Activated T-cell treated with anti-CD3 and anti-CD28 coated beads for 4 hours (primary cell): Measurements from ENCODE around the gene EFHB.
"Not testable (repeated sequence)": the region's sequence is repeated elsewhere in the genome, so short reads cannot be mapped to it uniquely, and the experiment has no call there.

Source experiments
- DNase-seq: peaks from one replicate; pipeline ENCODE4 v3.0.0-alpha.2; 2020

The EFHB gene

DNA sequence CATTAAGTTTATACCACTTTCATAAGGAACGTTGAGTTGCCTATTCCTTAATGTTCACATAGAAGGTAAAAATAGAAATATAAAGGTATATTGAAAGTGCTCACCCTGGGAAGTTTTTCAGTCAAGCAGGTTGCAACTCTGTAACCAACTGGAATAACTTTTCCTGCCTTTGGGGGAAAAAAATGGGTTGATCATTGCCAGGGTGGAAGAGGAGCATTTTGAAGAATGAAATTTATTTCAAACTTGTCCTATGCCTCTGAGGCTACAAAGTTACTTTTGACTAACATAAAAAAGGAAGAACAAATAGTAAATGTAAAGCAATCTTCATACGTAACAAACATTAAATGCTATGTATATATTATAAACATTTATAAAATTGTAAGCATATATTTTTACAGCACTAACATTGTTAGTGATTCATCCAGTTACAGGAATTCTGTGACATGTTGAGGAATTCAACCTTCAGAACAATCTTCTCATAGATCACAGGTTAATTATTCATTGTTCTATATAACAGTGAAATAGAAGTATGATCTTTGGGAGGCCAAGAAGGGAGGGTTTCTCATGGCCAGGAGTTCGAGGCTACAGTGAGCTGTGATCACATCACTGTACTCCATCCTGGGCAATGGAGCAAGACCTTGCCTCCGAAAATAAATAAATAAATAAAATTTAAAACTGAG, 13.5 kb downstream of the EFHB start:
- no peak for DNase-seq

DNA sequence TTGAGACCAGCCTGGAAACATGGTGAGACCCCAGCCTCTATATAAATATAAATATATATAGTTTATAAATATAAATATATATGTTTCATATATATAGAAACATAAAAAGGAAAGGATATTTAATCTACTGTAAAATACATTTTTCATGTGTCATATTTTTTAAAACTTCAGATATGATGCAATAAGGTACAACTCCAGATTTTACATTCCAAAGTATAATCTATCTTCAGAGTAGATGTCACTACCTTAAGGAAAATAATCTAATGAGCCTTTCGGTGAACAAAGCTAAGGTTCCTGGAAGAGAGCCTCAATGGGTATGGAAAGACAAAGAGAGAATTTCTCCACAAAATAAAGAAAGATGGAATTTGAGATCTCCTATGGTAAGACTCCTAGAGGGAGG, 16.9 kb downstream of the EFHB start:
- DNase-seq, result no peak

DNA sequence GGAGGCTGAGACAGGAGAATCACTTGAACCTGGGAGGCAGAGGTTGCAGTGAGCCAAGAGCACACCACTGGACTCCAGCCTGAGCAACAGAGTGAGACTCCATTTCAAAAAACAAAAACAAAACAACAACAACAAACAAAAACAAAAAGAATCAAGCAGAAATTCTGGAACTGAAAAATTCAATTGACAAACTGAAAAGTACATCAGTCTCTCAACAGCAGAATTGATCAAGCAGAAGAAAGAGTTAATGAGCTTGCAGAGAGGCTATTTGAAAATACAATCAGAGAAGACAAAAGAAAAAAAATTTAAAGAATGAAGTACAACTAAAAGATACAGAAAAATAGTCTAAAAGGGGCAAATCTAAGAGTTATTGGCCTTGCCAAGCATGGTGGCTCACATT, 22.6 kb downstream of the EFHB start:
- DNase-seq, result no peak

- no peak for DNase-seq
Measured at GRCh38 chr3:19907523-19907922, 26.5 kb downstream of the EFHB start.

DNA sequence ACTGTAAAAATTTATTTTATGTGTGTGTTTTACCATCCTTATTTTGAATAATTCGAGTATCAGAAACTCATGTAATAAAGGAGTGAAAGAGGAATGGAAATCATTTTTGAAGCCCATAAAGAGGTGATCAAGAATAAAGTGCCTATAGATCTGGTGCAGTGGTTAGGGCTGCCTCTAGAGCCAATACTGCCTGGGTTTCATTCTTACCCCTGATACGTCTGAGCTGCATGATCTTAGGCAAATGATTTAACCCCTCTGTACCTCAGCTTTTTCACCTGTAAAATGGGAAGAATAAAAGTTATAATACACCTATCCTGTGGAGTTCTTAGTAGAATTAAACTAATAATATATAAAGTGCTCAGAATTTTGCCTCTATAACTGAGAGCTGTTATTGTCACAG, 30.4 kb downstream of the EFHB start:
- DNase-seq, result no peak

GRCh38 chr3:19901918-19902317, 32.1 kb downstream of the EFHB start:
- DNase-seq, result no peak

- no peak for DNase-seq
Measured at GRCh38 chr3:19901337-19901736, 32.7 kb downstream of the EFHB start.

DNA sequence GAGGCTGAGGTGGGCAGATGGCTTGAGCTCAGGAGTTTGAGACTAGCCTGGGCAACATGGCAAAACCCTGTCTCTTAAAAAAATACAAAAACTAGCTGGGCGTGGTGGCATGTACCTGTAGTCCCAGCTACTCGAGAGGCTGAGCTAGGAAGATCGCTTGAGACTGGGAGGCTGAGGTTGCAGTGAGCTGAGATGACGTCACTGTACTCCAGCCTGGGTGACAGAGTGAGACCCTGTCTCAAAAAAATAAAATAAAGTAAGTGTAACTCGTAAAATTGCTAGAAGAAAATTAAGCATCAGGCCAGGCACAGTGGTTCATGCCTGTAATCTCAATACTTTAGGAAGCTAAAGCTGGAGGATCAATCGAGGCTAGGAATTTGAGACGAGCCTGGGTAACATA, 34.2 kb downstream of the EFHB start:
- not testable (repeated sequence) for DNase-seq

GRCh38 chr3:19899264-19899663, 34.8 kb downstream of the EFHB start:
- DNase-seq, result no peak

- no peak for DNase-seq
Measured at GRCh38 chr3:19898721-19899120, 35.3 kb downstream of the EFHB start.

- DNase-seq, result no peak
Measured at GRCh38 chr3:19891740-19892139, 42.3 kb downstream of the EFHB start.

DNA sequence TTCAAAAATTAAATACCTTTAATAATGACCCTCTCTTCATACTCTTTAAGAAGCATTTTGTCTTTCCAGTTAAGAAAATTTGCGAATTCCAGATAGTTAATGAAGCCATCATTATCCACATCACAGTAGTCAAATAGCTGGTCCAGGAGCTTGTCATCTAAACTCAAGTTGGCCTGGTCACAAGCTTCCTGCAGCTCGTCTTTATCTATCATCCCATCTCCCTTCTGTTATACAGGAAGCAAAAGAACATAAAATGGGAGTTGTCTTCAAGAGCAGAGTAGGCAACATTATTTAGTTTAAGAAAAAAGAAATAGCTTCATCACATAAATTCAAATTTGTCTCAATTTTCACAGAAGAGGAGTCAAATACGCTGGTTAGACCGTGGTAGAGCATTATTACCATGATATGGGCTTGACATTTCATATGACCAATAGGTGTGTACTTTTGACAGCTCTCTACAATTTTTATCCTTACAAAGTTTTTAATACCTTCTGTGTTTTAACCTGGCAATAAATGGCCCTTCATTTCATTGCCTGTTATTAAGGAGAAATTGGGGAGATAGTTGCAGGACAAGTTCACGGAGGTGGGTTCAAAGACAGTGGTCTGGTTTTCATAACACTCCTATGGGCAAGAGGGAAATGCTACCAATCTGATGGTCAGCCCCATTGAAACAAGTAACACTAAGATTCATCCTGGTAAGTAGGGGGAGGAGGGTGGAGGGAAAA, 45.4 kb downstream of the EFHB start:
- DNase-seq, result no peak

DNA sequence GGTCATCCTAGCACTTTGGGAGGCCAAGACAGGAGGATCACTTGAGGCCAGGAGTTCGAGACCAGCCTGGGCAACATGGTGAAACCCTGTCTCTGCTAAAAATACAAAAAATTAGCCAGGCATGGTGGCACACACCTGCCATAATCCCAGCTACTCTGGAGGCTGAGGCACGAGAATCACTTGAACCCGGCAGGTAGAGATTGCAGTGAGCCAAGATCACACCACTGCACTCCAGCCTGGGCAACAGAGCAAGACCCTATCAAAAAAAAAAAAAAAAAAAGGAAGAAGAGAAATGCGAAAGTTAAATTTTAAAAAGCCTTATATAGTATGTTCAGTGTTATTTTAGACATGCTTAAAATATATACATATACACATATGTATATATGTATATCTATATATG, 46.9 kb downstream of the EFHB start:
- not testable (repeated sequence) for DNase-seq

DNA sequence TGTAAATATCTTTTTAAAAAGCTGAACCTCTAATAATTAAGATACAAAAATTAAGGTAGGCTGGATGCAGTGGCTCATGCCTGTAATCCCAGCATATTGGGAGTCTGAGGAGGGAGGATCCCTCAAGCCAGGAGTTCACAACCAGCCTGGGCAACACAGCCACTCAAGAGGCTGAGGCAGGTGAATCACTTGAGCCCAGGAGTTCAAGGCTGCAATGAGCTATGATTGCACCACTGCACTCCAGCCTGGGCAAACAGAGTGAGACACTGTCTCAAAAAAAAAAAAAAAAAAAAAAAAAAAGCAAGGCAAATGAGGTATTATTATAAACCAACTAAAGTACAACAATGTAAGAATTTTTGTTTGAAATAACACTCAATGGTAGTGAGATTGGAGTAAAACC, 47.6 kb downstream of the EFHB start:
- DNase-seq, result no peak

DNA sequence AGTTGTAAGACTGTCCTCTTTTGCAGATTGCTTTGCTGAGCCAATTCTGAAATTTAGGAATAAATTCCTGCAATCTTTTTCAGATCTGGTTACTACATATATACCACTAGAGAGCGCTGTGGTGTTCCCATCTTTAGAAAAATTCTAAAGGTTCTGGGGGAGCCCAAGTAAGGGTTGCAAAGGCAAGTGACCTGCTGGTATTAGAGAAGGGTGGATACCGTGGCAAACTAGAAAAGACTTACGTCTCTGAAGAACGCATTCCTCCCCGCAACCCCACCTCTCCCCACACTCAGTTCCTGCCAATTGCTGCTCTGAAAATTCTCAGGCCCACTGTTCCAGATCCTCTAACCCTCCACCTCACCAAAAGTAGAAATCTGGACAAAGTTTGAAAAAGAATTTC, 48.5 kb downstream of the EFHB start:
- no peak for DNase-seq

DNA sequence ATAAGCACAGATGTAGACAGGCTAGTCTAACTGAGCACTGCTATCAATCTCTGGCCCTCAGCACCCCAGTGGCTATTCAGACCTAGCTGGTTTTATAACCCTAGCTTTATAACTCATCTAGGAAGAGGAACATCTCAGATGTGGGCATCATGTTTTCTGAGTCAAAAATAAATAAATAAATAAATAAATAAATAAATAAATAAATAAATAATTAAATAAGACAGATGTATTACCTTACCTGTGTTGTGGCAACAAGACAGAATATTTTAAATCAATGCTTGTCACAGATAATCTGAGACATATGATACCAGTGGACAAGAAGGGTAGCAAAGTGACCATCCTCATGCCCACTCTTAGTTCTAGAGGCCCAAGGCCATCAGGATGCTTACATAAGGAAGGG, 52.2 kb downstream of the EFHB start:
- DNase-seq, result no peak

DNA sequence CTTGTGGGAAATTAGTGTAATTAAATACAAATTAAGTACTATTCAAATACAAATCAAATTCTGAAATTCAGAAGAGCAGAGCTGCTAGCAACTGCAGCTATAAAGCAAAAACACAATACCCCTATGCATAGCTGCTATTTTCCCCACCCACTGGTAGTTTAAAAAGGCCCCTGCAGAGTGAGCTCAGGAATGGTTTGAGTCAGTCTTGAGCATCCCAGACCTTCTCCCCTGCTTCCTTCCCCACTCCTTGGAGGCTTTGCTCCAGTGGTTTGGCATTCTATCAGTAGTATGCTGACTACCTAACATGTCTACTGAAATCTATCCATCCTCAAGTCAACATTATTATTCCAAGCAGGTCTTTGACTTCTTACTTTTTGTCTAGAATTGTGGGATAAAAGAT, 53.0 kb downstream of the EFHB start:
- DNase-seq, result no peak

DNA sequence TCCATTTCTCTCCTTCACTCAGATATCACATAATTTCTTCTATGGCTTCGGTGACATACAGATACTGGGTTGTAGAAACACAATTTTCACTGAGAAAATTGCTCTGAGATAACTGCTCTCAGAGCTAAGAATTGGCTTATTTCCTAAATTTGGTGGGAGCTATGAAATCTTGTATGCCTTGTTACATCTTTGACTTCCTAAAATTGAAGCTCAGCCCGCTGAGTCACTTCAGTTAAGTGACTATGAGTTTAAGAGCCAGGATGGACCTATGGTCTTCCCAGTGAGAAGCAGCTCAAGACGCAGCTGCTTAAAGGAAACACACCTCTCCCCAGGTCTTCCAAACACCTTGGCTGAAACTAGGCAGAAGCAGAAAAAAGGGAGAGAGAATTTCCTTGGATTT, 56.4 kb downstream of the EFHB start:
- DNase-seq, result no peak

DNA sequence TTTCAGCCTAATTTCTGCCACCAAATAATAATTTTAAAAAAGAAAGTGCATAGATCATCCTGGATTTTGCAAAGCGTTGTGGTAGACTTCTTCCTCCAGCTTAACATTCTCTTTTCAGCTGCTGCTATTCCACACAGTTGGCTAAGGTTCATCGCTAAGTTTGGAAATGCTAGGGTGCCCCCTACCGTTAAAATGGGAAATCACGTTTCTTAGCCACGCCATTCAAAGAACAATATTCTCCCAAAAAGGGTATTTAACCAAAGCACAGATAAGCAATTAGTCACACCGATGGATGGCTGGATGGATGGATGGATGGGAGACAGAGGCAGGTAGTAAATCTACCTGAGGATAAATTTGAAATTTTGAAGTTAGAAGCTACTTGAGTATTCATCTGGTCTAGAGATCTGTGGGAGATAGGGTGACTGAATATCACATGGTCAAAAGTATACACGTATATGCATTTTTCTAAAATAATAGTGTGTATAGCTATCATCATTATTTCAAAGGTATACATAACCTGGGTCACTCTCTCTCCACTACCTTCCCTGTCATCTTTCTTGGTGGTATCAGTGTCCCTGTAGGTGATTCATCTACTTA, 67.2 kb downstream of the EFHB start:
- DNase-seq, result peak; percentile 10

- DNase-seq, result not testable (repeated sequence)
Measured at GRCh38 chr3:19855318-19855717, 78.7 kb downstream of the EFHB start.

- DNase-seq, result not testable (repeated sequence)
Measured at GRCh38 chr3:19846609-19847008, 87.4 kb downstream of the EFHB start.
